NCI-H2227 treated with DMSO at 0.1 percent for 48 hours (cell line): ENCODE measurements around the gene ANGPTL2.

Experiments used
- DNase-seq: peaks from one replicate; lab custom pipeline; 2025; lab: John Stamatoyannopoulos, UW

Gene ANGPTL2

DNA sequence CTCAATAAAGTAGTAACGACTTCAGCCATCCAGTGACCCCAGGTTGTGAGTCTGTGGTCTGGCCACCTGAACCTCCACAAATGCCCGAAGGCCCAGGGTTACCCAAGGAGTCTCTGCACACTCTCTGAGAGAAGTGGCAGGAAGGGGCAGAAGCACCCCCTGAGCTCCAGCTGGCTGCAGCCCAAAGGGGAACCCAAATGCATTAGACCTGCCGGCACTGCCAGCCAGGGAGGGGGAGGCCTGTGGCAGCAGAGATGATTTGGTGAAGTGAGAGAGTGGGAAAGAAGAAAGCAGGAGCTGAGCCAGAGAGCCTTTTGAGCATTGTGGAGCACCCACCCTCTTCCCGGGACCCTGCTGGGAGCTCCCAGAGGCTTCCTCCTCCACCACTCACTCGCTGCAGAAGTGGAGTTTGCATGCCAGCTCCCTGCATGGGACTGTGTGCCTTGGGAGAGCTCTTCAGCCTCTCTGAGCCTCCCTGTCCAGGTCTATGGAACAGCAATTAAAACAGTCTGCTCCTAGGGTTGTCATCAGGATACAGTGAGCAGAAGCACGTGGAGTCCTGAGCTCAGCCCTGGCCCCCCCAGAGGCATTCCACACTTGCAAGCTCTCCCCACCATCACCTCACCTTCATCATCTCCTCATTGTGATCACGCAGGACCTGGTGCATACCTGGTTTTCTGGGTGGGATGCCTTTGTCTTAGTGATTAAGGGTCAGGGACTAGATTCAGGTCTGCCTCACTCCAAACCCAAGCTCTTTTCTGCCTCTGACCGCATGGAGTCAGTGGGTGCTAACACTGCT lies 13.8 kb upstream of the ANGPTL2 start:
- no peak for DNase-seq

GRCh38 chr9:127135056-127135745 lies 12.8 kb upstream of the ANGPTL2 start:
- DNase-seq: no peak

- no peak for DNase-seq
Measured at GRCh38 chr9:127133739-127134167, 11.3 kb upstream of the ANGPTL2 start.

GRCh38 chr9:127132921-127133647 lies 10.6 kb upstream of the ANGPTL2 start:
- DNase-seq: no peak

DNA sequence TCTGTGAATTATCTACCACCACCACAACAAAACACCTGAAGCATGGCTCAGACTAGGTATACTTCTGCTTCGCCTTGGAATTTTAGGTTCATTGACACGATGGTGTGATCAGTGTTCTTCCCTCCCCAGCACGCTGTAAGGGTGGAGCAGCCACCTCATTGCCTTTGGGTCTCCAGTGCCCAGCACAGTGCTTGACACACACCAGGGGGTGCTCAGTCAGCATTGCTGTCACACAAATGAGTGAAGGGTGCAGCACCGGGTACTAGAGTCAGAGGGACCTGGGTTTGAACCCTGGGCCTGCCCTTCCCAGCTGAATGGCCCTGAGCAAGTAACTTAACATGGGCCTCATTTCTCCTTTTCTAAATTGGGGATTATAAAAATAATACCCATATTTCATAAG lies 9.9 kb upstream of the ANGPTL2 start:
- DNase-seq: no peak

GRCh38 chr9:127131871-127132270 lies 9.4 kb upstream of the ANGPTL2 start:
- no peak for DNase-seq

DNA sequence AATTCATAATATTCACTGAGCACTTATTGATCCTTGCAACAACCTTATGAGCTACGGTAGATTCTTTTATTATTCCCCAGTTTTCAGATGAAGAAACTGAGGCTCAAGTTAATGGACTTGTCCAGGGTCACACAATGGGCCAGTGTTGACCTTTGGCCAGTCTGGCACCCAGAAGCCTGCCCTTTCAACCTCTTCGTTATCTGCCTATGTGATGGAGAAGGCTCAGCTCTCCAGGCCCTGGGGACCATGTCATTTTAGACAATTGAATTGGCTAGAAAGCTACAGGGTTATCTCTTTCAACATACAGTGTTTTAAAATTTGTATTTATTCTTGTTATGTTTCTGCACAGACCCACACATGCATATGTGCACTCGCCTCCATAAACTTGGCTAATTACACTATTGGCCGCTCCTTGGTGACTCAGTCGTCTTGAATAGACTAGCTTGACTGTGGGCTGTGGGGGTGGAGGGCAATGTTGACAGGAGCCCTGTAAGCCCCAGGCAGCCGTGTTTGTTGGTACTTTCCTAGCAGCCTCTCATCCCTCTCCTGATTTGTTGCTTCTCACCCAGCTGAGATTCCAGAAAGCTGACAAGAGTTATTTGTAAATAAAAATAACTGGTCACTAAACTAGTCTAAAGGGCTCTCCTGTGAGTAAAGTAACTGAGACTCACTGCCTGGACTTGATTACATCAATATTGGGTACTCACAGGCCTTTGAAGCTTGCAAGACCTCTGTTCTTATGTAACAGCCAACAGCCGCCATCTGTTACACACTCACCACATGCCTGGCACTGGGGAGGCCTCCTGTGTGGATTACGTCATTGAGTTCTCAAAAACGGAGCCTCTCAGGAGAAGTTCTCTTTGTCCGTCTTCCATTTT lies 8.5 kb upstream of the ANGPTL2 start:
- DNase-seq: no peak

DNA sequence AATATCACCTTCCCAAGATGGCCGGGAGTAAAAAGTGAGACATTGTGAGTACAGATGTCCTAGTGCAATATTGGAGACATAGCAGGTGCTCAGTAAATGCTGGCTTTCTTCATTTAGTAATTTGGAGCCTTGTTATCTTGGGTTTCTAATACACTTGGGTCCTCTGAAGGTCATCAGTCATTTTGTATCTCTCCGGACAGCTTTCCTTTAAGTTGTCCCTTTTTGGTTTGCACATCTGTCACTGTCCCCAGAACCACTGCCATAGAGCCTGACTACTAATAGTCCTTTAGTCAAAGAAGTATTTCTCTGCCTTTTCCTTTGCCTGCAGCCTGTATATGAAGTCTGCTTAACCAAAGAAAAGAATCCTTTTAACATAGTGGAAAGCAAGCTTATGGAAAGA lies 7.8 kb upstream of the ANGPTL2 start:
- DNase-seq: no peak

GRCh38 chr9:127129718-127130085 lies 7.3 kb upstream of the ANGPTL2 start:
- no peak for DNase-seq

DNA sequence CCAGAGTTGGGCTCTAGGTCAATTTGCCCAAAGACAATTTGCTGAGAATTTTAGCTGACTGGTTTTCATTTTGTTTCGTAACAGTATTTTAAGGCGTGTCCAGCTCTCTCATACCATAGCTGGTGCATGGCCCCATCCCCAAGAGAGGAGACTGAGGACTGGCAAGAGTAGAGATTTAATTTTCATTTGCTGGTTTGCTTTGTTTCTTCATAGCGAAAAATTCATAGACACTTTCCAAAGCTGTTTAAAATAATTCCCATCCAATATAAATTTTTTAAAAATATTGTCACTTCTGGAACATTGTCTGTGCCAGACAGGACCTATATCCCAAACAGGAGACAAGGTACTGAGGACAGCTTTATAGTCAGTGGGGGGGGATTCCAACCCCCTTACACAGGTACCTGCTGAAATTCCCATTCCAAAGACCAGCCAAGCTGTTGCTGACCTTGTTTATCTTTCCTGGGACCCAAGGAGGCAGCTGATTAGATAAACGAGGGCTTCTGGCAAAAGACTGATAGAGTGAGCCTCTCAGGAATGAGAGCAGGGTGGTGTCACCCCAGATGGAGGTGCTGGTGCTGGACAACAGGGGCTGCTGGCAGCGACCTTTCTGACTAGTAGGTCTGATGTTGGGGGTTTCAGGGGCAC lies 6.8 kb upstream of the ANGPTL2 start:
- no peak for DNase-seq

GRCh38 chr9:127128341-127129072 lies 6.1 kb upstream of the ANGPTL2 start:
- no peak for DNase-seq

DNA sequence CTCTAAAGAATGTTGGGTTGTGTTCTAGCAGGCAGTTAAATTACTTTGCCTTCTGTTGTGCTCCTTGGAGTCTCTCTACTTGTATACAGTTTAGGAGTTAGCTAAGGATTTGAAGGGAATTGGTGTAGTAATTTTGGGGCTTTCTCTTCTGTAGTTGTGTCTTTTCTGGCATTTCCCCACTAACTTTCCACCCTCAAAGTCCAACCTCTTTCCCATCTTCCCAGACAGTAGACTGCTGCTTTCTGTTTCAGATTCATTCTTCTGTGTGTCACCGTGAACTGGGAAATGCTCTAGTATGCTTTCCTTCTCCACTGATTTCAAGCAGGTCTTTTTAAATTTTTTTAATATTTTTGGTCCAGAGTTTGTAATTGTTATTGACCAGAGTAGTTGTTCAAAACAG lies 4.5 kb upstream of the ANGPTL2 start:
- DNase-seq: no peak

DNA sequence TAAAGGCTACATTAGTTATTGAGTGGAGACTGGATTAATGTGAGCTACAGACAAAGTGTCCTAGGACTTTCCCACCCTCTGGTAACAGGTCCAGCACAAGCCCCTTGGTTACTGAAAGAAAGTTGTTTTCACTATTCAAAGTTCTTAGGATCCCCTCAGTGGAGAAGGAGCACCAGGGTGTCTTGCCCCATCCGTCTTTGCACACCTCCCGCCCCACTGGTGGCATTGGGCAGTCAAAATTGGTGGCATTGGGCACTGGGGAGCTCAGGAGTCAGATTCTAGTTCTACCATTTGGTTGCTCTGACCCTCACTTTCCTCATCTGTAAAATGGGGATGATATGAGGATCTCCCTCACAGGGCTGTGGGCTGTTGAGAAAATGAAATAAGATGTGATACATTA lies 2.4 kb upstream of the ANGPTL2 start:
- no peak for DNase-seq

DNA sequence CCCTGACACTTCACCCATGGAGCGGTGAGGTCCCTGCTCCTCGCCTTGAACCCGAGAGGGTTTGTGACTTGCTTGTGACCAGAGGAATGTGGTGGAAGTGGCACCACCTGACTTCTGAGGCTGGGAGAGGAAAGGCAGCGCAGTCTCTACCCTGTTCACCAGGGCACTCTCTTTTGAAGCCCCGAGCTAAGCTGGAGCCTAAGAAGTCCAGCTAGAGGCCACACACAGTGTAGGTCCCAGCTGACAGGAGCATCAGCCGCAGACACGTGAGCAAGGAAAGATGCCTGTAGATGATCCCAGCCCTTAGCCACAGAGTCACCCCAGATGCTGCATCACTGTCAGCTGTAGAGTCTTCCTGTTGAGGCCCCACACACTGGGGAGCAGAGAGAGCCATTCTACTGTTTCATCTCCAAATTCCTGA lies 1.7 kb upstream of the ANGPTL2 start:
- no peak for DNase-seq

DNA sequence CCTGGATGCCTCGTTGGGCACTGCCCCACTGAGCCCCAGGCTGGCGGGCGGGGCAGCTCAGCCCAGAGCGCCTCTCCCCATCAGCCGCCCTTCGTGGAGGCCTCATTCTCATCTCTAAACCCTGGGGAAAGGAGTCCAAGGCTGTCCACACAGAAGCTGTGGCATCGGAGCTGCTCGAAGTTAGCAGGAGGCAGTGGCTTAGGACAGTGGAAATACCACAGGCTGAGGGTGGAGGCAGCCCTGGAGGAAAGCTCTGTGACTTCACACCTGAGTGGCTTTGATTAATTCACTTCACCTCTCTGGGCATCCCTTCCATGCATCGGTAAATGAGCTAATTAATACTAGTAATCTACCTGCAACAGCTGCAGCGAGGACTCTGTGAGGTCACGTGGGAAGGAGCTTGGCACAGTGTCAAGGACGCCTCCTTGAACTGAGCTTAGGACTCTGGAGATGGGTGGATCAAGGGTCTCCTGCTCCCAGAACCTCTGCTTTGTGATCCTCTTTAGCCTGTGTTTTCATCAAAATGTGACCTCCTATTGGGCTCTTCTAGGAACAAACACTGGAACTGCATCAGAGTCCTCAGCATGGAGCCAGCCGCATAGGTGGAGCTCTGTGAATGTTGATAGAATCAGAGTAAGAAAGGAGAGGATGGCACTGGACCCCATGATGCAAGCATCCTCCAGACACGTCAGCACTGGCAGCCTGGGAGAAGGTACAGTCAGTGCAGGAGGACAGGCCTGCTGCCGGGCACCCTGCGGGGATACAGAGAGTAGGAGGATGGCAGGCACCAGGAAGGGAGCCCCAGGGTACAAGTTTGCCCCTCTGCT lies 842 bp upstream of the ANGPTL2 start:
- no peak for DNase-seq

DNA sequence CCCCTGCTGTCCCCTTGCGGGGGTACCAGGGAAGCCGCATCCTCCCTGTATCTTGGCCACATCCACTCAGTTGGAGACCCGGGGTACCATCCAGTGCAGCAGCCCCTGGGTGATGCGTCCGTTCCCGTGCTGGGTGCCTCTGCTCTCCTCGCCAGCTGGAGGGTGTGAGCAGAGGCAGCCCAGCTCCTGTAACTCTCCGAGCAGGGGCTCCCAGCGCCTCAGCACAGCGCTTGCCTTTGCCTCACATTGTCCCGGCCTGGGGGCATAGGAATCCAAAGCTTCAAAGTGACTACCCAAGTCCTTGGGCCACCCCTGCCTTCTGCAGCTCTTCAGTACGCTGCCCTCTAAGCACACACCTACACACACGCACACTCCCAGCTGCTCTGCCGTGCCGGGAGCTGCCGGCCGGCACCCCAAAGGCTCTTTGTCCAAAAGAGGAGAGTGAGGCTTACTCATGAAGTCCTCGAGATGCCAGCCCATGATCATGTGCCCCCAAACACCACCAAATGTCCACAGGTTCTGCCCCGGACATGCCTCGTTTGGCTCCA lies 733 bp downstream of the ANGPTL2 start:
- DNase-seq: no peak

- DNase-seq: no peak
Measured at GRCh38 chr9:127119320-127119709, 3.1 kb downstream of the ANGPTL2 start.

DNA sequence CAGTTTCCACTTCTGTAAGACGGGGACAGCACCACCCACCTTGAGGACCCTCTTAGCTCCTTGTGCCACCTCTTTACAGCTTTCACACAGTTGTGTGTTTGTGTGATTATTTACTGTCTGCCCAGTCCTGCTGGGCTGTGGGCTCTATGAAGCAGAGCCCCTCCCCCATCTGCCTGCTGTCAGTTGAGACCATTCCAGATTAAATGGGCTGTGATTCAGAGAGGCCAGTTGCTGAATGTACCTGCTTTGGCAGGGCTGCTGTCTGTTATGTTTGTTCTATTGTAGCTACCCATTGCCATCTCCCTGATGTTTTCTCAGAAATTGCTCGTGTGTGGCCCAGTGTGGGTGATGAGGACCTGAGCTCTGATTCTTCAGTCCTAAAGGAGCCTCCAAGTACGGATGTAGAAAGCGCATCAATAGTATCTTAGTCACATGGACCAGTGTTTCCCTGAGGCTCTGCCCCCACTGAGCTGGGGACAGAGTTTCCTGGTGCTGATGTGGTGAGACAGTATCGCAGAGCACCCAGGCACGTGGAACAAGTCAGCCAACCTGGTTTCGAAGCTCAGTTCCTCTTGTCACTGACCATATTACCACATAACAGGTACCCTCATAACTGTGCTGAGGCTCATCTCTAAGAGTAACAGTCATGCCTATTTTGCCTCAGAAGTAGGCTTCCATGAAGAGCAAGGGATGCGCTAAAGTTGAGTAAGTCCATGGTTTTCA lies 3.7 kb downstream of the ANGPTL2 start:
- DNase-seq: no peak

GRCh38 chr9:127117801-127118200 lies 4.6 kb downstream of the ANGPTL2 start:
- DNase-seq: no peak
